Superior temporal gyrus (tissue), 1 donor: Measurements from ENCODE around the gene EME2.
A peak's percentile ranks its signal among the peaks of the same experiment; 100 is the strongest.

Source experiments
- DNase-seq: peaks from one replicate; pipeline ENCODE4 v3.0.0-alpha.2; 2016; ENCODE audit errors: extremely low spot score

Gene EME2

GRCh38 chr16:1766701-1767100 lies 5.9 kb upstream of the EME2 start:
- DNase-seq: no peak

GRCh38 chr16:1767116-1767994 lies 5.3 kb upstream of the EME2 start:
- DNase-seq: no peak

- DNase-seq: no peak
These were observed 4.4 kb upstream of the EME2 start for GRCh38 chr16:1768061-1768766.

GRCh38 chr16:1768767-1769401 lies 3.7 kb upstream of the EME2 start:
- no peak for DNase-seq

GRCh38 chr16:1769402-1770300 lies 3.0 kb upstream of the EME2 start:
- DNase-seq: no peak

- peak; percentile 53 for DNase-seq
These were observed 2.1 kb upstream of the EME2 start for GRCh38 chr16:1770328-1771187.

GRCh38 chr16:1771188-1771863 lies 1.3 kb upstream of the EME2 start, which contains the start of gene NME3:
TSS of gene NME3 (minus strand) at chr16:1771543. CDS start at chr16:1771534, 9 bp downstream.
- peak; percentile 73 for DNase-seq

GRCh38 chr16:1771864-1772361 lies 697 bp upstream of the EME2 start:
- DNase-seq: no peak

GRCh38 chr16:1772908-1773702 lies 495 bp downstream of the EME2 start, which contains the start of gene MRPS34:
TSS of gene MRPS34 (minus strand) at chr16:1773134. CDS start at chr16:1773119, 15 bp downstream.
- DNase-seq: peak; percentile 84

GRCh38 chr16:1773703-1774447 lies 1.3 kb downstream of the EME2 start:
- DNase-seq: no peak

GRCh38 chr16:1774448-1774780 lies 1.8 kb downstream of the EME2 start:
- no peak for DNase-seq

- DNase-seq: no peak
These were observed 2.6 kb downstream of the EME2 start for GRCh38 chr16:1775006-1775845.

- DNase-seq: no peak
These were observed 3.4 kb downstream of the EME2 start for GRCh38 chr16:1775846-1776671.

GRCh38 chr16:1776672-1776955 lies 4.0 kb downstream of the EME2 start:
- DNase-seq: no peak

- no peak for DNase-seq
These were observed 4.4 kb downstream of the EME2 start for GRCh38 chr16:1776991-1777374.

GRCh38 chr16:1777375-1778199 lies 5.0 kb downstream of the EME2 start:
- DNase-seq: no peak
